Measurements from ENCODE around the gene CACNA1E. TPM values are rescaled to one million over a fixed set of nuclear protein-coding genes. Genes with fewer than 3 reads are reported as not detected.

The CACNA1E gene
- total RNA-seq, 1 experiment from 2014 or later = not detected

DNA sequence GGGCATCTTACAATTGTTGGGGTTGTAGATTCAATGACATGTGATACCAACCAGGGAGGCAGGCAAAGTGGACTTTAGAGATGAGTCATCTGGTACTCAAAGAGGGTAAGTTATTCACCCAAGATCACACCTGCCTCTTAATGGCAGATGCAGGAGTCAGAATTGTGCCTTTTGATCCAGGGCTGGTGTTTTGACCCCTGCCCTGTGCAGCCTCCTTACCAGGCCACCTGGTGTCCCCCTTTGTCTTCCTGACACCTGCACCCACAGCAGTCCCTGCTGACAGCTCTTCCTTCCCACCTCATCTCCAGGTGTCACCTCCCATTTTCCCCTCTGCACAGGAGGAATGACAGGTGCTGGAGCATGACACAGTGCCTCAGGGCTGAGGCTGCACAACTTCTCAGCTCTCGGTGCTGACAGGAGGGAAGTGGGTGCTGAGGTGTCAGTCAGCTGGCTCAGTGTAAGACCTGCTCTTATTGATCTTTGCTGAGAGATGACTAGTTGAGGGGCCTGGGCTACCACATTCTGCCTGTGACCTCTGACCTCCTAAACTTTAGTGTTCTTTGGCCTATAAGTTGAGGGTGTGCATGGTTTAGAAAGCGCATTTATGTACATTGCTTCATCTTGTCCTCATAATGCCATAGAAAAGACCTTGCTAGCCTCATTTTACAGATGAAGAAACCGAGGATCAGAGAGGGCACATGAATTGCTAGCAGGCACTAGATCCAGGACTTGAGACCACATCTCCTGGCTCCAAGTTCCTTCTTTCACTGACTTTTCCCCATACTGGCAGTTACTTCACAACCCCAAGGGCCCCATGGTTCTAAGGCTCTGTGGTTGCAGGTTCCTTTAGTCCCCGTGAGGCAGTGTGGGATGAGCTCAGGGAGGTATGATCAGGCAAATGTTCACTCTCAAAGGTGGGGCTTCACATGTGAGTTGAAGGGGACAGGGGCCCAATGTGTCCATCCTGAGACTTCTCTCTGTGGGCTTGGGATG is 31.3 kb downstream of the CACNA1E start:
- POLR2A ChIA-PET (ENCODE audit: low non-redundant PET) = no interaction called here
- Histone ChIP-seq H3K27ac (ENCODE audit: low read depth, low read length, poor library complexity, severe bottlenecking) (no peak overlapping the region), H3K4me1 (ENCODE audit: insufficient read depth, low read length, poor library complexity, severe bottlenecking) (no peaks in the 10 kb centered on the region), H3K4me3 (ENCODE audit: low read depth, low read length, poor library complexity, severe bottlenecking) (no peak overlapping the region), H3K27me3 (replicated peaks; ENCODE audit: insufficient read depth, low read depth, low read length, poor library complexity) (peaks cover 7% of the 10 kb centered on the region), H3K9me3 (ENCODE audit: low read depth, low read length, poor library complexity, severe bottlenecking) (no peaks in the 10 kb centered on the region), H3K36me3 (ENCODE audit: insufficient read depth, low read length, poor library complexity, severe bottlenecking) (no peaks in the 10 kb centered on the region)
- intact Hi-C loops (cut with micrococcal nuclease; ENCODE audit: unreplicated experiment) = no loop called here
- BruUV-seq (replicated peaks) = no TSS peak
- TF ChIP-seq, protein P1, sequence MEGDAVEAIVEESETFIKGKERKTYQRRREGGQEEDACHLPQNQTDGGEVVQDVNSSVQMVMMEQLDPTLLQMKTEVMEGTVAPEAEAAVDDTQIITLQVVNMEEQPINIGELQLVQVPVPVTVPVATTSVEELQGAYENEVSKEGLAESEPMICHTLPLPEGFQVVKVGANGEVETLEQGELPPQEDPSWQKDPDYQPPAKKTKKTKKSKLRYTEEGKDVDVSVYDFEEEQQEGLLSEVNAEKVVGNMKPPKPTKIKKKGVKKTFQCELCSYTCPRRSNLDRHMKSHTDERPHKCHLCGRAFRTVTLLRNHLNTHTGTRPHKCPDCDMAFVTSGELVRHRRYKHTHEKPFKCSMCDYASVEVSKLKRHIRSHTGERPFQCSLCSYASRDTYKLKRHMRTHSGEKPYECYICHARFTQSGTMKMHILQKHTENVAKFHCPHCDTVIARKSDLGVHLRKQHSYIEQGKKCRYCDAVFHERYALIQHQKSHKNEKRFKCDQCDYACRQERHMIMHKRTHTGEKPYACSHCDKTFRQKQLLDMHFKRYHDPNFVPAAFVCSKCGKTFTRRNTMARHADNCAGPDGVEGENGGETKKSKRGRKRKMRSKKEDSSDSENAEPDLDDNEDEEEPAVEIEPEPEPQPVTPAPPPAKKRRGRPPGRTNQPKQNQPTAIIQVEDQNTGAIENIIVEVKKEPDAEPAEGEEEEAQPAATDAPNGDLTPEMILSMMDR (conservative IDR thresholded peaks at IDR 0.05; ENCODE audit: low read depth, low read length) = no peak
- TF ChIP-seq EZH2 (IDR thresholded peaks at IDR 0.05; ENCODE audit: borderline replicate concordance, low read depth, low read length, poor library complexity, severe bottlenecking) = no peak
- no peak for DNase-seq (ENCODE audit: low spot score)
- CTCF ChIA-PET = no interaction called here

DNA sequence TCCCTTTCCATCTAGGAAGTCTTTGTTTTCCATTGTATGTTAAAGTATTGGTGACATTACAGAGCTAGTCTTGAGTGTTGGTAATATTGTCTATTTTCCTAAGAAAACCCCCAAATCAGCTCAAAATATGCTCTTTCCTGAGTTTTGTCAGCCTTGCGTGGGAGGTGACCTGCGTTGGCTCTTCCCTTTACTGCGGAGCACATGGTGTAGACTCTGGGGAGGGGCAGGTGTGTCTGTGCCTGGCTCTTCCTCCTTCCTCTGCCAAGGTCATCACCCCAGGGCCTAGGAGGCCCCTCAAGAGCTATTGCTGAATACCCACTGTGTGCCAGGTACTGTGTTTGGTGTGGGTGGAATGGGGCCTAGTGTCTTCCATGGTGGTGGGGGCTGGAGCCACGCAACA is 33.4 kb downstream of the CACNA1E start:
- intact Hi-C loops (cut with micrococcal nuclease; ENCODE audit: unreplicated experiment) = no loop called here

DNA sequence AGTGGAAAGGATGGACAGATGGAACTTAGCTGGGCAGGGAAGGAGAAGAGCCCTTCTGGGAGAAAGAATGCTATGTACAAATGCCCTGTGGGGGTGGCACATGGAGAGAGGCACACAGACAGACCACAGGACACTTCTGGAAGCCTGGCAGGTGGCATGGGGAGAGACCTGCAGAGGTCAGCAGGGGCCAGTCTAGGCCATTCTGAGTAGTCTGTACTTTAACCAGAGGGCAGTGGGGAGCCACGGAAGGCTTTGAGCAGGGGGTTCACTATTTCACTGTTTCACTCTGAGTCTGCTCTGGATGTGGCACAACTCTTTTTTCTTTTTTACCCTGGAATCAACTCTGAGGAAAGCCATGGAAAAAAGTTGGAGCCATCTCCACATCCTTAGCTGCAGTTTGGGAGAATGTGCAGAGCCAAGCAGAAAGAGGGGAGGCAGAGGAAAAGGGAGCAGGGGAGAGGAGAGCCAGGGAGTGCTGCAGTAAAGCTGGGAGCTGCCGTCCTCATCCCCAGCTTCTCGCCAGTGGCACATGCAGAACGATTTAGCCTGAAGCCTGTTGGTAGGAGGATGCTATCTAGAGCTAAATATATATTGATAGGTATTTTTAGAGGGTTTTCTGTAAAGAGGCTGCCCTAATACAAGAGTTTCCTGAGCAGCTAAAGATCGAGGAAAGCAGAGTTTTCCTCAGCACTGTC is 34.0 kb downstream of the CACNA1E start:
- Histone ChIP-seq H3K4me3 (ENCODE audit: low read depth, low read length, poor library complexity, severe bottlenecking) (no peak overlapping the region), H3K27me3 (replicated peaks; ENCODE audit: insufficient read depth, low read depth, low read length, poor library complexity) (peaks cover 14% of the 10 kb centered on the region), H3K36me3 (ENCODE audit: insufficient read depth, low read length, poor library complexity, severe bottlenecking) (no peaks in the 10 kb centered on the region), H3K4me1 (ENCODE audit: insufficient read depth, low read length, poor library complexity, severe bottlenecking) (no peaks in the 10 kb centered on the region), H3K9me3 (ENCODE audit: low read depth, low read length, poor library complexity, severe bottlenecking) (no peaks in the 10 kb centered on the region), H3K27ac (ENCODE audit: low read depth, low read length, poor library complexity, severe bottlenecking) (no peak overlapping the region)
- no peak for TF ChIP-seq EZH2 (IDR thresholded peaks at IDR 0.05; ENCODE audit: borderline replicate concordance, low read depth, low read length, poor library complexity, severe bottlenecking)
- intact Hi-C loops (cut with micrococcal nuclease; ENCODE audit: unreplicated experiment) = no loop called here
- no peak for DNase-seq (ENCODE audit: low spot score)
- CTCF ChIA-PET = no interaction called here
- POLR2A ChIA-PET (ENCODE audit: low non-redundant PET) = no interaction called here
- no TSS peak for BruUV-seq (replicated peaks)

More for the DNA sequence above, 33.4 kb downstream of the CACNA1E start:
- no peaks in the 10 kb centered on the region for H3K9me3 ChIP-seq (ENCODE audit: low read depth, low read length, poor library complexity, severe bottlenecking)
- ChIA-PET CTCF (no interaction called here), POLR2A (ENCODE audit: low non-redundant PET) (no interaction called here)
- no peak for TF ChIP-seq EZH2 (IDR thresholded peaks at IDR 0.05; ENCODE audit: borderline replicate concordance, low read depth, low read length, poor library complexity, severe bottlenecking)
- TF ChIP-seq, protein P1 (conservative IDR thresholded peaks at IDR 0.05; ENCODE audit: low read depth, low read length) = no peak
- H3K4me1 ChIP-seq (ENCODE audit: insufficient read depth, low read length, poor library complexity, severe bottlenecking) = no peaks in the 10 kb centered on the region
- no peaks in the 10 kb centered on the region for H3K36me3 ChIP-seq (ENCODE audit: insufficient read depth, low read length, poor library complexity, severe bottlenecking)
- H3K27ac ChIP-seq (ENCODE audit: low read depth, low read length, poor library complexity, severe bottlenecking) = no peak overlapping the region
- DNase-seq (ENCODE audit: low spot score) = no peak
- no TSS peak for BruUV-seq (replicated peaks)
- H3K27me3 ChIP-seq (replicated peaks; ENCODE audit: insufficient read depth, low read depth, low read length, poor library complexity) = peaks cover 11% of the 10 kb centered on the region
- no peak overlapping the region for H3K4me3 ChIP-seq (ENCODE audit: low read depth, low read length, poor library complexity, severe bottlenecking)
